DMS153 (cell line): Measurements from ENCODE around the gene INTS7.
"Not testable (repeated sequence)": the region's sequence is repeated elsewhere in the genome, so short reads cannot be mapped to it uniquely, and the experiment has no call there.

Experiments
- DNase-seq: peaks from one replicate; lab custom pipeline; 2025; lab: John Stamatoyannopoulos, UW

Gene INTS7

DNA sequence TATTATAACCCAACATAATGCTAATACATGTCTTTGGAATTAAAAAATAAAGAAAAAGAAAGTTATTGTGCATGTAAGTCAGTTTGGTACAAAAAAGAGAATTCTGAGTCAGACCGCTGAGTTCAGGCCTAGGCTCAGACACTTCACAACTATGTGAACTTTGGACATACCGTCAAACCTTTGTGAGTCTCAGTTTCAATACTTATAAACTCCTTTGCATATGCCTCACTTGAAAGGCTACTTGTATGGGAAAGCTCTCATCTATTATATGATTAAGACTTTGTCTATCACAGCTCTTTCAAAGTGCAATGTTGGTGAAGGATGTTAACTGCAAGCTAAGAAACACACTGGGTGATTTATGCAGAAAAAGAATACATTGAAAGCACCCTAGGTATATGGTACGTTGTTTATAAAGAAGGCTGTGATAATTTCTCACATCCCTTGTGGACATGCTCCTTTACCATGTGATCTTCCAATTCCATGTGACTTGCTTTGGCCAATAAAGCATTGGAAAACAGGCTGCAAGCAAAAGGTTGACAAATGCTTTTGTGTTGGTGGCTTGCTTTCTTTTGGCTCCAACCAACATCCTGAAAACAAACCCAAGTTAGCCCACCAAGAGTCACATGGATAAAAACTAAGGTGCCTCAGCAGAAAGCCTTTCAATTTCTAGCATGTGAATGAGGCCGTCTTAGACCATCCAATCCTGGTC is 49.6 kb downstream of the INTS7 start:
- no peak for DNase-seq

DNA sequence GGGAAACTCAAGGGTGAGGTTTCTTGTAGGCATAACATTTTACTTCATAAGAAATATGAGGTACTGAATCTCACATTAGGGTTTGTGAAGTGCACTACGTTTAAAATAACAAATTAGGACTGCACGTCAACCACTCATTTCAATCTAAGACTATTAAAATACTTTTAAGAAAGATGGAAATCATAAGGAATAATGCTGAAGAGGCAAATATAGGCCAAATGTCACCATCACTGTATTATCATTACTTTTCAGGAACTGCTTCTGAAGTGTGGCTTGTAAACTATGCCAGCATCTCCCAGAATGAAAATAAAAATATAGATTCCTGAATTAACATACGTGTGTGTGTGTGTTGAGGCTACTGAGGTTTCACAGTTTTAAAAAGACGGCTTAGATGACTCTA is 56.8 kb downstream of the INTS7 start:
- no peak for DNase-seq

DNA sequence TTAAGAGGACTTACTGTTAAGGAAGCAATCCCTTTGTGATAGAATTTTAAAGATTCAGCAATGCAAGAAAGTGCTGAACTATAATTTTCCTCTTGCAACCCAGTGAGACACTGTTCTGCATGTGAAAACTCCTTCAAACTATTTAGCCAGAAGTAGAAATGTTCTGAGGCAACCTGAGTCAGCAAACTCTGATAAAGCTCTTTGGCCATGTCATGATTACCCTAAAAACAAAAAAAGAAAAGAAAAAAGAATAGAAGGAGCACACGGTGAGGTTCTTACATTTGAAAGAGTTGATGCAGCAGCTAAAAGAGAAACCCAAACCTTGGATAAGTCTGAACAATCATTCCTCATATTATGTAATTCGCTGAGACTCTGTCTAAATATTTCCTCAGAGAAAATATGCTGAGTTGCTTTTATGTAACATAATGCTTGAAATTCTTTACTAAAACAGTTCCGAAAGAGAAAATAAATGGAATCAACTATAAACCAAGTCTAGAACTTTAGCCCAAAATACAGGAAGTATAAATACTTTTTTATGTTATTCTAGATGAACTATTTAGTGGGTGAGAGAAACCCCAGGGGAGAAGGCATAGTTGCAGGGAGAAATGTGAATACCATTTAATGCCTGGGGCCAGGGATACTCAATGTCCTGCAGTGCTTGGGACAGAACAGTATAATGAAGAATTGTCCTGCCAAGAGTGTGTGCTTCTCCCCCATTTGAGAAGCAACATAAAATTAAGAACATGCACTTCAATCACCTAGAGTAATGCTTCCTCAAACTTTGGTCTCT is 60.0 kb downstream of the INTS7 start:
- DNase-seq = no peak

DNA sequence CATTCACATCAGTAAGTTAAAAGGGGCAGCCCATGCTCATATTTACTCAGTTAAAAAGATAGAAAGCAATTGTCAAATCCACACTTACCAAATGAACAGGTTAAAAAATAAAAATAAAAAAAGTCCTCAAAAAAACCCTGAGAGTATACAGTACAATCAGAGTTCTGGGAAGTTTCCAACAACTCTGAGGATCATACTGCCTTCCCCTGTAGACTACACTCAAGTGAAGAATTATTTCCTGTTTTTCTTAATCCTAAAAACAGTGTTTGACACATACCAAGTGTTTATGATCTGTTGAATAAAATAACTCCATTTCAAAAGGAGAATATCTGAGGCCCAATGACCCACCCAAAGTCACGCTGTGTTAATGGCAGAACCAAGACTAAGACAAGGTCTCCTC is 61.8 kb downstream of the INTS7 start:
- DNase-seq = no peak

DNA sequence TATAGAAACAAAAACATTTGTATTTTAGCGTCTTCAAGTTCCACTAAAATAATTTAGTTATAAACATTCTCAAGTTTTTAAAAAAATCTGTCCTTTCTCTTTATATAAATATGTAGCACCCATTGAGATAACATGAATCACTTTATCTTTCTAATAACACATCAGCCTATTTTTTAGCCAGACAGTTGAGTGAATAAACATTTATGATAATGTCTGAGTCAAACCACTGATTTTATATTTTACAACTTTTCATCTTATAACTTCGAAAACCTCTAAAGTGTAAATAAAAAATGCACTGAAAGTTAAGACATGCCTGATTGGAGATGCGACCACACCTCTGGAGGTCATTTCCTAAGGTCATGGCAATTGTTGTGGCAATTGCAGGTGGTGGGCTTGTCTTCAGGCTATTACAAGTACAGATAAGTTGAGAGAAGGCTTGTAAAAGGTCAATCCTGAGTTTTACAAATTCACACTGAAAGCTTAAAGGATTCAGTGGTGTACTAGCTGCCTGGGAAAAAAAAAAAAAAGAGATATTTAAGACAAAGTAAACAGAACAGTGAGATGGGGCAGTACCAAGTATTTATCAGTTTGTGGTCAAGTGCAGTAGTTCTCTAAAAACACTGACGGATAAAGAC is 67.0 kb downstream of the INTS7 start:
- DNase-seq = no peak

DNA sequence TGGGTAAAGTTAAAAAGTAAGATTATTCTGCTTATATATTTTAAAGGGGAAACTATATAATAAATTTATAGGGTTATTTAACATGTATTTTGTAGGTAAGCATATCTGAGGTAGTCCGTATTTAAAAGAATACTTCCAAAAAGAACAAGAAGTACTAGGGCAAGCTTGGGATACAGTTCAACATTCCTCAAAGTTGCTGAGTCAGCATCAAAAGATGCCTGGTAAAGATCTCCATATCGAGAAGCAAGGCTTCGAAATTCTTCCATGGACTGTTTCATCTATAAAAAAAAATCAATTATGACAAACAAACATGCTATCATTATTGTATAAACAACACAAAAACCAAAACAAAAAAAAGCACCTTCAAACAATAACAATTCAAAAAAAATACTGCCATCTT is 67.7 kb downstream of the INTS7 start:
- DNase-seq = no peak

DNA sequence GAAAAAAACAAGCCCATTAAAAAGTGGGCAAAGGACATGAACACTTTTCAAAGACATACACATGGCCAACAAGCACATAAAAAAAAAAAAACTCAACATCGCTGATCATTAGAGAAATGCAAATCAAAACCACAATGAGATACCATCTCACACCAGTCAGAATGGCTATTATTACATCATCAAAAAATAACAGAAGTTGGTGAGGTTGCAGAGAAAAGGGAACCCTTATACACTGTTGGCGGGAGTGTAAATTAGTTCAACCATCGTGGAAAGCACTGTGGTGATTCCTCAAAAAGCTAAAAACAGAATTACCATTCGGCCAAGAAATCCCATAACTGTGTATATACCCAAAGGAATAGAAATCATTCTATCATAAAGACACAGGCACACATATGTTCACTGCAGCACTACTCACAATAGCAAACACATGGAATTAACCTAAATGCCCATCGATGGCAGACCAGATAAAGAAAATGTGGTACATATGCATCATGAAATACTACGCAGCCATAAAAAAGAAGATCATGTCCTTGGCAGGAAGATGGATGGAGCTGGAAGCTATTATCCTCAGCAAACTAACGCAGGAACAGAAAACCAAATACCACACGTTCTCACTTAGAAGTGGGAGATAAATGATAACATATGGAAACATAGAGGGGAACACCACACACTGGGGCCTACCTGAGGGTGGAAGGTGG is 70.1 kb downstream of the INTS7 start:
- no peak for DNase-seq

DNA sequence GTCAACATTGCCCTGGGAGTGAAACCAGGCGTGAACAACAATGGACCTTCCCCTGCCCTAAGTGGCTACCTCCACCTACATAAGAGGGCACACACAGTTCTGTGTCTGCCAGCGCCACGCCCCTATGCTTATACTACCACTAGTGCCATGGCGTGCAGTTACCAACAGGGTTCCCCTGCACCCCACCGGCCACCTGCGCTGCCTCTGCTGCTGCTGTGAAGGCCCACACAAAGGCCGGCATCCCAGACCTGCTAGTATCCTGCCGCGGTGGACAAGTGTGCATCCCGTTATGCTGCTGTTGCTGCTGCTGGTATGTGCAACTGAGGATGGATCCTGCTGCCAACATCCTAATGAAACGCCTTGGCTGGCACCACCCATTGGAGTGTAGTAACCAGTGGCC is 75.7 kb downstream of the INTS7 start:
- DNase-seq = no peak

DNA sequence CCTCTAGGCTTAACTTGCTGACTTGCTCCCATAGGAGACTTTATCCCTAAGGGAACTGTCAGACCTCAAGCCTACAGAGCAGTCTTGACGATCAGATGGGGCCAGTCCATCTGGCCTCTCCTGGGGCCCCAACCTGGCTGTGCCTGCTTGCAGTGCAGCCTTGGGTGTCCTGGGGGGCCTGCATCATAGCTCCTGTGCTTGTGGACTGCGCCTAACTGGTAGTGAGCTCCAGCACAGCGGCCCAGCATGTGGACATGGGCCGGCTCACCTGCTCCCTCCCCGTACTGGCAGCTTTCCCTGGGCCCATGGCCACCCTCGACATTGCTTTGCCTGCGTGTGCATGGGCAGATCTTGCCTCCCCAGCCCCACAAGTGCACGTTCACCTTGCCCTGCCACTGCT is 76.1 kb downstream of the INTS7 start:
- no peak for DNase-seq

DNA sequence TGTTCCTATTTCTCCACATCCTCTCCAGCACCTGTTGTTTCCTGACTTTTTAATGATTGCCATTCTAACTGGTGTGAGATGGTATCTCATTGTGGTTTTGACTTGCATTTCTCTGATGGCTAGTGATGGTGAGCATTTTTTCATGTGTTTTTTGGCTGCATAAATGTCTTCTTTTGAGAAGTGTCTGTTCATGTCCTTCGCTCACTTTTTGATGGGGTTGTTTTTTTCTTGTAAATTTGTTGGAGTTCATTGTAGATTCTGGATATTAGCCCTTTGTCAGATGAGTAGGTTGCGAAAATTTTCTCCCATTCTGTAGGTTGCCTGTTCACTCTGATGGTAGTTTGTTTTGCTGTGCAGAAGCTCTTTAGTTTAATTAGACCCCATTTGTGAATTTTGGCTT is 81.3 kb downstream of the INTS7 start:
- DNase-seq = not testable (repeated sequence)

DNA sequence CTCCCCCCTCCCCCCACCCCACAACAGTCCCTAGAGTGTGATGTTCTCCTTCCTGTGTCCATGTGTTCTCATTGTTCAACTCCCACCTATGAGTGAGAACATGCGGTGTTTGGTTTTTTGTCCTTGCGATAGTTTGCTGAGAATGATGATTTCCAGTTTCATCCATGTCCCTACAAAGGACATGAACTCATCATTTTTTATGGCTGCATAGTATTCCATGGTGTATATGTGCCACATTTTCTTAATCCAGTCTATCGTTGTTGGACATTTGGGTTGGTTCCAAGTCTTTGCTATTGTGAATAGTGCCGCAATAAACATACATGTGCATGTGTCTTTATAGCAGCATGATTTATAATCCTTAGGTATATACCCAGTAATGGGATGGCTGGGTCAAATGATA is 81.8 kb downstream of the INTS7 start:
- not testable (repeated sequence) for DNase-seq

DNA sequence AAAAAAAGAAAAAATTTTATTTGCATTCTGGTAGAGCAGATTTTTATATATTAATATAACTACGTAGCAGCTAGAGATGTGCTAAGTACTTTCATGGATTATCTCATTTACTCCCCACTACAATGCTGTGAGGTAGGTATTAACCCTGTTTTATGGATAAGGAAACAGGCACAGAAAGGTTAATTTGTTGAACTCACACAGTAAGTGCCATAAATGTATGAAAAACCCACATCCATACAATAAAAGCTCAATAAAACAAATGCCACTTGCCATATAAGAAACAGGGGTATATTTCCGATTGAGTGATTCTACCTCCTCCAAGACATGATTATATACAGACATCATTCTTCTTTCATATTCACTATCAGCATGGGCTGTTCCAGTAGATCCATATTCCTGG is 83.1 kb downstream of the INTS7 start:
- DNase-seq = no peak

DNA sequence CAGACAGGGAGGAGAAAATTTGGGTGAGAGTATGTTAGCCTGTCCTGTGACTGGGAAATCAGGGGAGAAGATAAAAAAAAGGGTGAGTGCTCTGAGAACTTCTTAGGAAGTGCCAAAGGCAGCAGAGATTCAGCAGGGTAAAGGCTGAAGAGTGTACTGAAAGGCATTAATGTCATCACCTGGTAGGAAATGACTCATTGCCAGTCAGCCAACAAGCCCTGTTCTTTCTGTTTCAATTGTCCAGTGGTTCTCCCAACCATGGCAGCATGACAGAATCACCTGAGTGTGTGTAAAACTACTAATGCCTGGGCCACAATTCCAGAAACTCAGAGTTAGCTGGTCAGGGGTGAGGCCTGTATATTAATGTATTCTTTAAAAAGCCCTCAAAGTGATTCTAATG is 83.5 kb downstream of the INTS7 start:
- peak; percentile 59 for DNase-seq

DNA sequence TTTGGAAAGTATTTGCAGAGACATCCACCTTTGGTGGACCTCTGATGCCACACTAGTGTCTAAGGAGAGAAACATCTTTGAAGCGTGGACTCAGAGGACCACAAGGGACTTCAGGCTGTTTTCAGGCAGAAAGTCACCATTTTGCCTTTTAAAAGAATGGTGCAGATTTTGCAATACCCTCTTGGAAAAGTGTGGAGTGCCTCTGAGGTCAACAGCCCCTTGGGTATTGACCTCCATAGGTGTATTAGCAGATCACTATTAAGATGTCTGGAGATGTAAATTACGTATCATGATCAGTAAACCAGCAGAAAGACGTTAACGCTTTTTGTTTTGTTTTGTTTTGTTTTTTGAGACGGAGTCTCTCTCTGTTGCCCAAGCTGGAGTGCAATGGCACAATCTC is 87.0 kb downstream of the INTS7 start:
- DNase-seq = no peak

DNA sequence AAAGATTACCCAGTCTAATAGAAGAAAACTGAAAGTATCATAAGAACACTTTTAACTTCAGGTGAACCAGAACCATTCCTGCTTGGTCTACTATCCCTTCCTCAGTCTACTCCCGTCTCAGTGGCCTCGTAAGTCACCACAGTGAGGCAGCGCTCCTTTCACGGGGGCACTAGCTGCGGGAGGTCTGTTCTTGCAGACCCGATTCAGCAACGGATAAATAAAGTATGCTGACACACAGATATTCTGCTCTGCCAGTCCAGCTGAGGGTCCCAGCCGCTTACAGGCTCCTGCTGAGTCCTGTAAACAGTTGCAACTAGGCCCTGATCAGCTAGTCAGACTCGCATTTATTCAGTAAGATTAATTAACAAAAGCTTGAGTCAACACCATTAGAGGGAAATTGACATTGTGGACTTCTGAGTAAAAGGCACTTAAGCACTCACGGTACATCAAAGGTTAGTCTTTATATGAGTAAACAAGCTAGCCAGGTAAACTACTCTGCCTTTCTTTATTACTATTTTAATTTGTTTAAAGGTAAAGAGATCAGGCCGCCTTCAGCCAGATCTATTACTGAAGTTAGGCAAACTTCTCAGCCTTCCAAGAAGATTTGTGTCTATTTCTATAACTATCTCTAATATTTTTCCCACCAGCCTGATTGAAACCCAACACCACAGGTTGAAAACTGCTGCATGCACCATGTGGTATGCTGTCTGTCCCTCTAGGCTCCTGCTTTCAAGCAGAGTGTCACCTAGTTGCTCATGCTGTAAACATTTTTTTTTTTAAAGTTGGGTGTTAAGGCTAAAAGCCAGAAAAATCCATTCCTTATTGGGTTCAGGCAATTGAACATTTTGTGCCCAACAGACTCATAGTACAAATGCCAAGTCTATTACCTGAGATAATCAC is 87.7 kb downstream of the INTS7 start:
- peak; percentile 98 for DNase-seq

DNA sequence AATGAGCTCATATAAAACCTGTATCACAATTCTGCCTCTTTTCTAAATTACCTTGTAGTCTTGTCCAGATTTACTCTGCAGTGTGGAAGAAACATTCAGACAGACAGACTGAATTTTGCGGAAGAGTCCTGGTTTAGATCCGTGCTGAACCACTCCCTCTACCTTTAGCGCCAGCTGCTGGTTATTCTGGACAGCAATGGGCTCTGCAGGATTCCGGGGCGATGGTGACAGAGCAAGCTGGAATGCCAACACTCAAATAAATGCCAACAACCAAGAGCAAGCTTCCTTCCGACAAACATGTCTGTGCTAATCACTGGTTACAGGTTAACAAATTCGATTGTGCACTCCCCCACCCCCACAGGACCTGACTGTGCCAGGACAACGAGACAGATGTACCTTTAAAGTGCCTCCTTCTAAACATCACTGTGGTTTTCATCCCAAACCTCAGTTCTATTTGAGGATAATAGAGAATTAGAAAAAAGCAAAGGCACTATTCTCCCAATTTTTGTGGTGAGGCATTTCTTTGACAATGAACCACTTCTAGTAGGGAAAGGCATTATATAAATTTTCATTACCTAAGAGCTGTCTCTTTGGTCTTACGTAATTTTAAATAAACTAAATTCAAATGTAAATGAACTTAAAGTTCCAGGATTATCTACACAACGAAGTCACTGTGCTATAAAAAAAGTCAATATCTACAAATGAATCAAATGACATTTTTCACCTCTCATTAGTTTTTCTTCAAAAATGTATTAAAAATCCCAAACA is 90.4 kb downstream of the INTS7 start:
- DNase-seq = no peak

DNA sequence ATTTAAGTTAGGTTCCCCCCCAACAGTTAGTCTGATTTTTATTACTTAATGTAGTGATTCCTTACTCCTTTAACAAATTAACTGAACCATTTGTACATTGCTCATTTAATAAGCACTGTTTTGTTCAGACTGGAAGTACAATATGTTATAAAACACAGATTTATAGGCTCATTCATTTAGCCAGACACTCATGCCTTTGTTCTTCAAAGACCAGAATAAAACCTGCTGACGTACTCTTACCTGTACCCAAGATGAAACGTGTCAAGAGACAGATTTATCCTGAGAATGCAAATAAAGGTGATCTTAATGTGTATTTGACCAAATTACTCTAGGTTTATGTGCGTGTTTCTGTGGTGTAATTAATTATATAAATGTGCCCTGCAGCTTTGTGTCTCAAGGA is 92.8 kb downstream of the INTS7 start:
- DNase-seq = no peak

DNA sequence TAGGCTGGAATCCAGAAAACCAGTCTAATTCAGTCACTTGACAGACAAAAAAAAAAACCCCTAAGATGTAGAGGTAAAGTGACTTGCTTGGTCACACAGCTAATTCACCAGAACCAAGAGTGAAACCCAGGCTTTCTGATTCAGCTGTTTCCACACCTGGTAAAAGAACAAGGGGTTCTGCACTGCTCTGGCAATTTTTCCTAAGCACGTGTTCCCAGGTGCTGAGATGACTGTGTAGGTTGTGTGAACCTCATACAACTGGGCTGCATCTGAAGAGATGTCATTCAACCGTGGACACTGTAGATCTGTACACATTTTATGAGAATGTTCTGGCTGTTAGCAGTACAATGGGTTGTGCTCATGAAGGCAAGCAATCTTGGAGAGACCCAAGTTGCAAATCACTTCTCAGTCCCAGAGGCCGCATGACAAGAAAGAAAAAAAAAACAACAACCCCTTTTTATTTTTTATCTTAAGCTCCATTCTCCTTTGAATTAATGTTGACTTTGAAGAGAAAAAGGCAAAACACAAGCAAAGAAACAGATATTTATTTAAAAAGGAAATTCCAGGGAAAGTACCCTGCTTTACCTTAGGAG is 95.4 kb downstream of the INTS7 start:
- no peak for DNase-seq

DNA sequence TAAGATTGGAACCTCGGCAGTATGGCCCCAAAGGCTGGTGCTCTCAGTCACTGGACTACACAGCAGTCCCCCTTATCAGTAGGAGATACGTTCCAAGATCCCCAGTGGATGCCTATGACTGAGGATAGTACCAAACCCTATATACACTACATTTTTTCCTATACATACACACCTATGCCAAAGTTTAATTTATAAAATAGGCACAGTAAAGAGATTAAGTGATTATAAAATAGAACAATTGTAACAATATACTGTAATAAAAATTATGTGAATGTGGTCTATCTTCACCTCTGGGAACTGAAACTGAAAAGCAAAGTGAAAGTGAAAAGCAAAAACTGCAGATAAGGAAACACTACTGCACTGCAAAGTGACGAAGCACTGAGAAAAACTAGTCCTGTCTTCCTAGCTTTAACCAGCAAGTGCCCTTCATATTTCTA is 96.8 kb downstream of the INTS7 start:
- no peak for DNase-seq

DNA sequence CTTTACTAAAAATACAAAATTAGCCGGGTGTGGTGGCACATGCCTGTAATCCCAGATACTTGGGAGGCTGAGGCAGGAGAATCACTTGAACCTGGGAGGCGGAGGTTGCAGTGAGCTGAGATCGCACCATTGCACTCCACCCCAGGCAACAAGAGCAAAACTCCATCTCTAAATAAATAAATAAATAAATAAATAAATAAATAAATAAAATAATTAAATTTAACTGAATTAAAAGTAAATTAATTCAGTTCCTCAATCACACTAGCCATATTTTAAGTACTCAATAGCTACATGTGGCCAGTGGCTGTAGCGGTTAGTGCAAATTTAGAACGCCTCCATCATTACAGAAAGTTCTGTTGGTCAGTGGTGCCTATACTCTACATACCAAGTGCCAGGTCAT is 97.9 kb downstream of the INTS7 start:
- DNase-seq = not testable (repeated sequence)
